K562 treated with DMSO at 1 percent for 24 hours (cell line): ENCODE results near the gene CADPS. TPM values are rescaled to one million over a fixed set of nuclear protein-coding genes. Genes with fewer than 3 reads are reported as not detected.

Source experiments
- total RNA-seq: library from RNA; unstranded; fragments of 300-600 nt; gene quantifications from 2 replicates; pipeline ENCODE4 v1.2.3, GENCODE V29; 2022; ENCODE audit warnings: low read depth; ENCODE audit not compliant: insufficient read depth

Gene CADPS
- total RNA-seq: not detected in 2 replicates

GRCh38 chr3:62874711-62875557 is at the start of gene CADPS:
Gene CADPS (minus strand): TSS chr3:62875416. CDS start chr3:62875029, 387 bp downstream.

DNA sequence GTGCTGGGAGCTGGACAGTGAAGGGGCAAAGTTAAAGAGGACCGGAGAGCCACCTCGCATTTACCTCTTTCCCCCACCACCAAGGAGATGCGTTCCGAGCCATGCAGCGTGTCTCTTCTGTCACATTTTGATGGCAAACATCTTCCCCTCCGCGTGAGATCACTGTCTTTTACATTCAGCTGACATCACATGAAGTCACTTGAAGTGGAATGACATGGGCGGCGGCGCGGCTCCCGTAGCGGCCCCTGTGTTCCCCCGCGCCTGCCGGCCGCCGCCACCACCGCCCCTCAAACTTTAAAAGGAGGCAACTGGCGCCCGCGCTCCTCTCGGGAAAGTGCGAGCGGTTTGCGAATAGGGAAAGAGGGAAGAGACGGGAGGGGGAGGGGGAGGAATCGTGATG is 502.0 kb downstream of the CADPS start, which contains the start of gene FEZF2:
TSS of gene FEZF2 (minus strand) at position 336 of the 400 bp plus-strand sequence. CDS start 682 bp downstream, outside the sequence.

